B cell (primary cell): ENCODE measurements around the gene SYNRG. TPM values are rescaled to one million over a fixed set of nuclear protein-coding genes. Genes with fewer than 3 reads are reported as not detected.

Experiments
- ATAC-seq: fragments of 200-7000 bp; cut with Tn5 transposase; one replicate; pipeline ENCODE4 v1.10.0; 2021; ENCODE audit warnings: low read depth, mild to moderate bottlenecking, moderate number of reproducible peaks, moderate library complexity
- CTCF ChIA-PET: fragments of 350-600 bp; sonication (Branson Sonifier 250); formaldehyde crosslinking; loops from one replicate; lab custom pipeline; 2021; ENCODE audit warnings: antibody characterized with exemption, inconsistent platforms; lab: Charles Lee
- POLR2A ChIA-PET: fragments of 350-600 bp; sonication (Branson Sonifier 250); formaldehyde crosslinking; loops from one replicate; lab custom pipeline; 2021; ENCODE audit warnings: antibody characterized with exemption; lab: Charles Lee
- DNase-seq: peaks from one replicate; pipeline ENCODE4 v3.0.0; 2013
- H2AFZ ChIP-seq: 2 replicates; pipeline ENCODE4 v1.6.1; 2012; ENCODE audit warnings: mild to moderate bottlenecking, low read depth, low read length; ENCODE audit not compliant: insufficient read depth, poor library complexity, severe bottlenecking
- H3K27ac ChIP-seq, 2 donors: 1 replicate in 1 of 2; 2 replicates in 1 of 2; pipeline ENCODE4 v1.5.1; 2012 to 2013; ENCODE audit warnings: low read length in 2 of 2, mild to moderate bottlenecking in 2 of 2, moderate library complexity in 1 of 2
- H3K27me3 ChIP-seq, 4 experiments: fragments of 200-600 bp in 1 of 4; sonication (generic) in 1 of 4; replicated peaks in 1 of 4; 1 replicate in 2 of 4; 2 replicates in 2 of 4; pipeline versions ENCODE4 v1.6.1 to v1.7.0; 2013 to 2016; ENCODE audit warnings: low read length in 3 of 4, mild to moderate bottlenecking in 2 of 4, mixed read lengths in 1 of 4, moderate library complexity in 1 of 4; ENCODE audit not compliant: insufficient read depth in 4 of 4, control insufficient read depth in 3 of 4; ENCODE audit errors: control extremely low read depth in 1 of 4
- H3K36me3 ChIP-seq, 2 experiments: replicated peaks in 1 of 2; 1 replicate in 1 of 2; 2 replicates in 1 of 2; pipeline versions ENCODE4 v1.6.1 to v1.7.1; 2013; ENCODE audit warnings: low read length in 1 of 2; ENCODE audit not compliant: insufficient read depth in 2 of 2, control insufficient read depth in 1 of 2; ENCODE audit errors: control extremely low read depth in 1 of 2, extremely low read depth in 1 of 2
- H3K4me1 ChIP-seq, 2 donors: fragments of 200-600 bp in 1 of 2; sonication (generic) in 1 of 2; 1 replicate in 1 of 2; 2 replicates in 1 of 2; pipeline versions ENCODE4 v1.5.1 to v1.6.1; 2013 to 2017; ENCODE audit warnings: low read length in 2 of 2; ENCODE audit not compliant: control insufficient read depth in 2 of 2, insufficient read depth in 2 of 2
- H3K4me2 ChIP-seq: replicated peaks from 2 replicates; pipeline ENCODE3; 2012; ENCODE audit warnings: mild to moderate bottlenecking, low read depth, low read length; ENCODE audit not compliant: poor library complexity, severe bottlenecking
- H3K4me3 ChIP-seq, 5 experiments: fragments of 200-600 bp in 1 of 5; sonication (generic) in 1 of 5; 1 replicate in 3 of 5; 2 replicates in 2 of 5; pipeline versions ENCODE4 v1.5.1 to v1.7.0; 2011 to 2016; ENCODE audit warnings: low read length in 4 of 5, mild to moderate bottlenecking in 4 of 5, low read depth in 2 of 5, control low read depth in 1 of 5, moderate library complexity in 1 of 5; ENCODE audit not compliant: insufficient read depth in 1 of 5; ENCODE audit errors: control extremely low read depth in 1 of 5, extremely low read depth in 1 of 5
- H3K79me2 ChIP-seq: fragments of 200-600 bp; sonication (generic); one replicate; pipeline ENCODE4 v1.6.0; 2016; ENCODE audit warnings: low read length; ENCODE audit not compliant: control insufficient read depth, insufficient read depth
- H3K9ac ChIP-seq: fragments of 200-600 bp; sonication (generic); 2 replicates; pipeline ENCODE4 v1.6.1; 2017; ENCODE audit warnings: mild to moderate bottlenecking, low read length, moderate library complexity
- H3K9me3 ChIP-seq, 3 donors: one replicate each; pipeline versions ENCODE4 v1.6.1 to v1.7.1; 2013; ENCODE audit warnings: low read length in 2 of 3; ENCODE audit not compliant: control insufficient read depth in 2 of 3, insufficient read depth in 1 of 3; ENCODE audit errors: control extremely low read depth in 1 of 3
- H4K20me1 ChIP-seq: 2 replicates; pipeline ENCODE4 v1.6.0; 2012; ENCODE audit warnings: mild to moderate bottlenecking, low read length; ENCODE audit not compliant: insufficient read depth, control insufficient read depth, poor library complexity, severe bottlenecking
- H3K27ac Mint-ChIP-seq: one replicate; pipeline ENCODE4 v1.8.0; 2021; ENCODE audit warnings: mixed read lengths
- H3K27me3 Mint-ChIP-seq: one replicate; pipeline ENCODE4 v1.8.0; 2021; ENCODE audit warnings: mixed read lengths
- H3K4me1 Mint-ChIP-seq: one replicate; pipeline ENCODE4 v1.8.0; 2021; ENCODE audit warnings: mixed read lengths
- H3K4me3 Mint-ChIP-seq: one replicate; pipeline ENCODE4 v1.8.0; 2021; ENCODE audit warnings: mixed read lengths
- H3K9me3 Mint-ChIP-seq: one replicate; pipeline ENCODE4 v1.8.0; 2022; ENCODE audit warnings: mixed read lengths; ENCODE audit not compliant: insufficient read depth
- CTCF ChIP-seq: fragments of 200-600 bp; IDR thresholded peaks from one replicate; pipeline ENCODE4 v1.8.0; 2022; ENCODE audit warnings: antibody characterized with exemption, mild to moderate bottlenecking
- EZH2 ChIP-seq: IDR thresholded peaks from 2 replicates; pipeline ENCODE4 v1.6.1; 2012; ENCODE audit warnings: borderline replicate concordance, low read depth, mild to moderate bottlenecking, moderate library complexity, low read length; ENCODE audit not compliant: insufficient read depth, poor library complexity, severe bottlenecking
- WGBS: methylation state at CpG from one replicate; pipeline ENCODE4 v1.1.5; 2013; ENCODE audit warnings: missing lambda C conversion rate; ENCODE audit not compliant: insufficient coverage; 5-methylcytosine and 5-hydroxymethylcytosine counted together
- intact Hi-C: fragments of 100-400 bp; cut with micrococcal nuclease; formaldehyde crosslinking; loops from one replicate; pipeline ENCODE4 v1.10.0; 2022
- polyA plus RNA-seq: library from polyadenylated mRNA; depleted of rRNA; stranded (reverse); fragments of >200 nt; gene quantifications from 2 replicates; pipeline ENCODE4 v1.2.3, GENCODE V29; 2012
- total RNA-seq, 2 donors: library from RNA; stranded (reverse); fragments of 120-200 nt in 1 of 2; gene quantifications; 1 replicate in 1 of 2; 2 replicates in 1 of 2; pipeline versions ENCODE4 v1.2.3 to v1.2.4, GENCODE V29; 2013 to 2022

SYNRG gene
- total and polyA plus RNA-seq, 2 donors (not counting 1 experiment from before 2014, with no cell fraction given) = 31.8 to 113 TPM

DNA sequence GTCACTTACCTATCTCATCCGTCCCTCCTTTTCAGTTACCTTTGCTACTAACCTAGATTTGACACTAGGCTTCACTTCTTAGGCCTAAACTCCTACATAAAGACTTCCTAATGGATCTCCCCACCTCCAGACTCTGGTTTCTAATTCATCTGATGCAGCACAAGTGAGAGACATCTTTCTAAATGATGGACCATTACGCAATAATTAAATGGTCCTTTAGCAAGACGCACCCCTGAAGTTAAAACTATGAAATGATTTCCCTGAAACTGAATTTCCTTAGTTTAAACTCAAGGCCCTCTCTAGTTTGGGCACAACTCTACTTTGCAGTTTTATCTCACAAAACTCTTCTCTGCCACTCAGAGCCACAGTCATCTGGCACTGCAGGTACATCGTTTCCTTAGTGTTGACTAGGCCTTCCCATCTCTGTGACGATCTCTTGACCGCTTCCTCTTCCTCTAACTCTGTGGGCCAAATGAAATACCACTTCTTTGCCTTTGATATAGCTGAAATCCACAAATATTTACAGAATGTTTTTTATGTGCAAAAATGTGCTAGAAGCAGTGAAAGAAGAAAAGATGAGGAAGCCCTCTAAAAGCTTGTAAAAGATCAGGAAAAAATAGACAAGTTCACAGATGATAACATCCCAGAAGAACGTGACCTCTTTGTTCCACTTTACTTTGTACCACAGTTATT is 3.3 kb downstream of the SYNRG start:
- Histone ChIP-seq H3K4me1 (peaks cover 24 to 37% of the 10 kb centered on the region in 2 donors), H2AFZ (peak overlapping the region; percentile 38), H3K27ac (peak overlapping the region; percentile 1 to 86), H4K20me1 (peaks cover 50% of the 10 kb centered on the region), H3K4me3 (no peak overlapping the region), H3K27me3 (no peaks in the 10 kb centered on the region), H3K9ac (peak overlapping the region; percentile 17), H3K9me3 (no peaks in the 10 kb centered on the region), H3K79me2 (peaks cover 64% of the 10 kb centered on the region), H3K4me2 (peak overlapping the region; percentile 50), H3K36me3 (peaks cover 1 to 17% of the 10 kb centered on the region in 2 experiments)
- no peak for TF ChIP-seq EZH2
- no peak for TF ChIP-seq CTCF
- ChIA-PET CTCF (interaction anchor here (0.8 to 0.9 kb wide), 2 partner anchors 42 to 1003 kb away, joined by 3 read pairs; no protein-coding TSS in a partner anchor), POLR2A (no interaction called here)
- Mint-ChIP-seq H3K4me1 (peaks cover 53% of the 10 kb centered on the region), H3K4me3 (peak overlapping the region; percentile 64), H3K27me3 (no peaks in the 10 kb centered on the region), H3K9me3 (no peaks in the 10 kb centered on the region), H3K27ac (peak overlapping the region; percentile 81)
- intact Hi-C loops = no loop called here
- ATAC-seq (no peak), DNase-seq (peak; percentile 55)
- 63% methylated on average over 4 of the region's 7 CpGs for WGBS

- no peak overlapping the region for H2AFZ ChIP-seq
- no peaks in the 10 kb centered on the region for H3K27me3 ChIP-seq
- H3K9ac ChIP-seq = no peak overlapping the region
- POLR2A ChIA-PET = interaction anchor here (0.6 kb wide), 1 partner anchor 932 kb away, joined by 3 read pairs; no protein-coding TSS in a partner anchor
- CTCF ChIA-PET = interaction anchor here (0.8 to 1.4 kb wide), 2 partner anchors 43 to 186 kb away, joined by 3 read pairs; no protein-coding TSS in a partner anchor
- Mint-ChIP-seq H3K4me1 (peaks cover 56% of the 10 kb centered on the region), H3K4me3 (no peak overlapping the region), H3K27ac (no peak overlapping the region), H3K27me3 (no peaks in the 10 kb centered on the region), H3K9me3 (no peaks in the 10 kb centered on the region)
- DNase-seq (no peak), ATAC-seq (no peak)
- no peak overlapping the region for H3K4me3 ChIP-seq
- peaks cover 59% of the 10 kb centered on the region for H4K20me1 ChIP-seq
- no CpG with 5 or more reads among the region's 4 CpGs for WGBS
- peaks cover 24 to 37% of the 10 kb centered on the region in 2 donors for H3K4me1 ChIP-seq
- H3K9me3 ChIP-seq = no peaks in the 10 kb centered on the region
- intact Hi-C loops = no loop called here
- peaks cover 72% of the 10 kb centered on the region for H3K79me2 ChIP-seq
- H3K4me2 ChIP-seq = no peak overlapping the region
- H3K27ac ChIP-seq = peak overlapping the region in 1 of 2 donors; percentile 86
- no peak for TF ChIP-seq EZH2
- TF ChIP-seq CTCF = no peak
- peaks cover 8 to 22% of the 10 kb centered on the region in 2 experiments for H3K36me3 ChIP-seq
Measured at GRCh38 chr17:37605081-37605480, 4.1 kb downstream of the SYNRG start.
